GM21737 (cell line): ENCODE results near the gene MYOM3.
"Not testable (repeated sequence)": the region's sequence is repeated elsewhere in the genome, so short reads cannot be mapped to it uniquely, and the experiment has no call there.

Source experiments
- ATAC-seq: cut with Tn5 transposase; IDR thresholded peaks from one replicate; pipeline ENCODE4 v1.9.1; 2021; ENCODE audit warnings: mild to moderate bottlenecking, moderate library complexity; ENCODE audit not compliant: unreplicated experiment

The MYOM3 gene

DNA sequence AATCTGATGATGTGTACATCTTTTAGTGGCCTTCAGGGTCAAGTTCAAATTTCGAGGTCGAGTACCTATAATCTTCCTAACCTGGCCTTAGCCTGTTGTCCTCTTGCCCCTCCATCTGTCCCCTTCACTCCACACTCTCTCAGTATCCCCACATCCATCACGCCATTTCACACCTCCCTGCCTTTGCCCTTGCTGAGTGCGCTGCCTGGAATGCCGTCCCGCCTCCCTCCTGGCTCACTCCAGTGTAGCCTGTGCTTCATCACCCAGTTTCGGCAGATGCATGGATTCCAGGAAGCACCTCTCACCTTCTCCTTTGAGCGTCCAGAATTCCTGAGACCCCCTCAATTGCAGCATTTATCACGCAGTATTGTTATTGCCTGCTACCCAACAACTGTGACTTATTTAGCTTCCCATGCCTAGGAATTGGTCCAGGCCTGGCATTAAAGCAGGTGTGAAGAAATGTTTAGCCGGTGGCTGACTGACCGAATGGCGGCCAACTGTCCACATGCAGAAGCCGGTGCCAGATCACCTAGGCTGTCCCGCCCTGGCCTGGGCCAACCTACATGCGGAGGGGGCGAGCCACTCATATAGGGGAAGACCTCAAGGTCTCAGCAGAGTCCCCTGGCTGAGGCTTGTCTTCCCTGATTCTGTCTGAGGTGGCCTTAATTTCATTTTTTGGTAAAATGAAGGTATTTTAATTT, 34.5 kb downstream of the MYOM3 start:
- ATAC-seq = no peak

GRCh38 chr1:24075946-24076345, 36.0 kb downstream of the MYOM3 start:
- no peak for ATAC-seq

GRCh38 chr1:24075590-24075854, 36.4 kb downstream of the MYOM3 start:
- ATAC-seq = no peak

GRCh38 chr1:24074817-24075589, 36.9 kb downstream of the MYOM3 start:
- no peak for ATAC-seq

- no peak for ATAC-seq
Observed at GRCh38 chr1:24074196-24074595, 37.7 kb downstream of the MYOM3 start.

GRCh38 chr1:24071941-24072340, 40.0 kb downstream of the MYOM3 start:
- no peak for ATAC-seq

GRCh38 chr1:24070821-24071393, 41.0 kb downstream of the MYOM3 start:
- no peak for ATAC-seq

DNA sequence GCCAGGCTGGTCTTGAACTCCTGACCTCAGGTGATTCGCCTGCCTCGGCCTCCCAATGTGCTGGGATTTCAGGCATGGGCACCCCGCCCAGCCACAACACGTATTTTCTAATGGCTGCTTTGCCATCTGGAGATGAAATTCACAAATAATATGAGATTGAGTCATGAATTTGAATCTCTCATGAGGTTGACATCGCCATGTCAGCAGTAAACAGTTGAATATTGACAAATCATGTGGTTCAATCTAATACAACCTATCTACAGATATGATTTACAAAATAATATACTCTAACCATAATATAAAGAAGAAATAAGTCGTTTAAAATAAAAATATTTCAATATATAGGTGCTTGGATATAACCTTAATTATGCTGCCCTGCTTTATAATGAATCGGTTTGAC, 42.1 kb downstream of the MYOM3 start:
- no peak for ATAC-seq

DNA sequence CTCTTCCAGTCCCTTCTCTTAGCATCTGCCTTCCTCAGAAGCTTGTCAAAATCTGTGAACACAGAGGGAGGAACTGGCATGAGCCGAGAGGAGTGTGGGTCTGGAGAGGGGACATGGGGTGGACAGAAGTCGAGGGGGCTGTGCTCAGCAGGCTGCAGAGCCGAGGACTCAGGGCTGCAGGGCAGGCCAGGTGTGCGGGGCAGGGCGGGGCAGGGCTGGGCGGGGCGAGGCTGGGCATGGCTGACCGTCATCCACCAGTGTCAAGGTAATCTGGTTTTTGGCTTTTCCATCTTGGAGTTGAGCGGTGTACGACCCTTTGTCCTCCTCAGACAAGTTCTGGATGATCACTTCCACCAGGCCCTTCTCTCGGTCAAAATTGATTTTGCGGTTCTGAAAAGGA, 44.0 kb downstream of the MYOM3 start:
- ATAC-seq = no peak

GRCh38 chr1:24065304-24065703, 46.6 kb downstream of the MYOM3 start:
- no peak for ATAC-seq

DNA sequence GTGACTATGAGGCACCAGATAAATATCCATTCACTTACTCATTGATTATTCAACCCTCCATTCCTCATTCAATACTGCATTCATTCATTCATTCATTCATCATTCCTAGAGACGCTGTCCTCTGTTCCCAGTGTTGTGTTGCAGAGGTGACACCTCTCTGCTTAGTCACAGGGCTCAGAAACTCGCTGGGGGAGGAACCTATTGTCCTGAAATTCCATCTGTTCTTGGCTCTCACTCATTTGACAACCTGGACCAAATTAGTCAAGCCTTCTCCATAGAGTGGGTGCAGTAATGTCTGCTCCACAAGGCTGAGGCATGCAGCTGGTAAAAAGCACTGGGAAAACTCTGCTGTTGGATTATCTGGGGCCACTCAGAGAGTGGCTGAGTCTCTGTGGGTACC, 49.7 kb downstream of the MYOM3 start:
- ATAC-seq = no peak

DNA sequence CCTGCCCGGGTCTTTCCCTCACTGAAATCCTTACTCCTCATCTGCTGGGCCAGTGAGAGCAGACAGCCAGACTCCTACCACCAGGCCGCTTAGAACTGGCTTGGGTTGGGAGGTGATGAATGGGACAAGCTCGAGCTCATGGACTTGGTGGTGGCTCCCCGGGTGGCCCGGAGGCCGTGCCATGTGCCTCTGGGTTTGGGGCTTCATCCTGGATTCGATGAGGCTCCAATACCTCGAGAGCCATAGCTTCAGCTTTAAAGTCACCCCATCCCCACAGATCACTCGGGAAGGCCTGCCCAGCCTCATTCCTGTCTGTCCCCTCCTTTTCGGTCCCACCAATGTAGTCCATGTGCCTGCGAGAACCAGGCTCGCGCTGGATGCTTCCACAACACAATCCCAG, 51.5 kb downstream of the MYOM3 start:
- ATAC-seq = no peak

DNA sequence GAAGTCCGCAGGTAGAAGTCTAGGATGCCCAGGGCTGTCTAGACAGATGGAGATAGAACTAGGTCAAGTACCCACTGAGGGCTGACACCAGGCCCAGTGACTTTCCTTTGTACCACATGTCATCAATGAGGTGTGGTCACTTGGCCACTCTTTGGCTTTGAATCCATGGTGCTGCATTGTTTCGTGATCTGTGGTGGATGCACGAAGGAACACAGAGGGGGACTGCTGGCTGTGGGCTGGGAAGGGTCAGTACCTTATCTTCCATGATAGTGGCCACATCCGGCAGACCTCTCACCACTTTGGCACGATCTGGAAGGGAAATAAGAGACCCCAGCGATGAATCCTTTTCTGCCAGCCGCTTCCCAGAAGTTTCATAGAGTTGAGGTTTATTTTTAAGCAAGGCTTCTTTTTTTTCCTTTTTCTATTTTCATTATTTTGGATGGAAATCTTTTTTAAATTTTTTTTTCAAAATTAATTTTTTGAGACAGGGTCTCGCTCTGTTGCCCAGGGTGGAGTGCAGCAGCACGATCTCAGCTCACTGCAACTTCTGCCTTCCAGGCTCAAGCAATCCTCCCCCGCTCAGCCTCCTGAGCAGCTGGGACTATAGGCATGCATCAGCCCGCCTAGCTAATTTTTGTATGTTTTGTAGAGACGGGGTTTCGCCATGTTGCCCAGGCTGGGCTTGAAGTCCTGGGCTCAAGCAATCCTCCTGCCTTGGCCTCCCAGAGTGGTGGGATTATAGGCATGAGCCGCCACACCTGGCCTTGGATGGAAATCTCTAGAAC, 53.1 kb downstream of the MYOM3 start:
- ATAC-seq = no peak

DNA sequence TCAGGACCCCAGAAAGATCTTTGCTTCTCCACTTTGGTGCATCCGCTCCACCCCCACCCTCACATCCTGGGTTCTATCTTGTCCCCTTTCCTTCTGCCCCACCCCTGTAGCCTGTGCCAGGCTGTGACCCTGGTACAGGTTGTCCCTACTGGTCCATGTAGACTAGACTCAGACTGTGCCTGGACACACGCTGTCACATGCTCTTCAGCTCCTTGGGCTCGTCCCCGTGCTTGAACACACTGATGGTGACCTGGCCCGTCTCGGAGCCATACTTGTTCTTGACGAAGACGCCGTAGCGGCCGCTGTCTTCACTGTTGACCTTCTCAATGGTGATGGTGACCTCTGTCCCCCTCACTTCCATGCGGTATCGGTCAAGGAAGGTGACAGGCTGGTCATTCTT, 54.8 kb downstream of the MYOM3 start:
- no peak for ATAC-seq

GRCh38 chr1:24055681-24056080, 56.3 kb downstream of the MYOM3 start:
- no peak for ATAC-seq

GRCh38 chr1:24052220-24052619, 59.7 kb downstream of the MYOM3 start:
- no peak for ATAC-seq

DNA sequence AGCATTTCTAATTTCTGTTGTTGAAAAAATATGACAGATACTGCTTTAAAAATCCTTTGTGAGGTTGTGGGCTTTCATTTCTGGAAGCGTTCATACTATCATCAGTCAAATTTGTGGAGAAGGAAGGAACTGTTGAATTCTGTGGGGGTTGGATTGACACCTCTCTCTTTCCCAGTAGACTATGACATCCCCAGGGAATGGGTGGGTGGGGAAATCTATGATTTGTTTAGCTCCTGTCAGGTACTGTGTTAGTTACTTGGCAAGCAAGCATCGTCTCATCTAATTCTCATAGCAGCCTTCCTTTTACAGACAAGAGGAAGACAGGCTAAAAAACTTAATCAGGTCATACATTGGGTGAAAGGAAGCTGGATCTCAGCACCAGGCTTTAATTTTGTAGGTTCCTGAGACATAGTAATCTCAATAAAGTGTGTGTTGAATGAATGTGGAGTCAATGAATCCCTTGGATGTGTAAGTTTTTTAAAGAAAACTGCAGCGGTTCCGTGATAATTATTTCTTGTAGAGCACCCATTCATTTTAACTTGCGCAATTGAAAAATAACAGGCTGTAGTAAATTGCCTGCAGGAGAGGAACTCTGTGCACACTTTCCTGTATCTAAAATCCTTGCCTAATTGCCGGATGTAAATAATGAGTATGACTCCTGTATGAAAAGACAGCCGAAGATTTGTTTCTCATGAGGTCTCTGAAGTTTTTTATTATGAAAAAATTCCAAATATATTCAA, 60.6 kb downstream of the MYOM3 start:
- ATAC-seq = no peak

GRCh38 chr1:24049733-24050132, 62.2 kb downstream of the MYOM3 start:
- ATAC-seq = no peak

DNA sequence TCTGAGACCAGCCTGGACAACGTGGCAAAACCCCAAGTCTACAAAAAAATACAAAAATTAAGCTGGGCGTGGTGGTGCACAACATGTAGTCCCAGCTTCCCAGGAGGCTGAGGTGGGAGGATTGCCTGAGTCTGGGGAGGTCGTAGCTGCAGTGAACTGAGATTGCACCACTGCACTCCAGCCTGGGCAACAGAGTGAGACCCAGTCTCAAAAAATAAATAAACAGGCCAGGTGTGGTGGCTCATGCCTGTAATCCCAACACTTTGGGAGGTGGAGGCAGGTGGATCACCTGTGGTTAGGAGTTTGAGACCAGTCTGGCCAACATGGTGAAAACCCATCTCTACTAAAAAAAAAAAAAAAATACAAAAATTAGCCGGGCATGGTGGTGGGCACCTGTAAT, 63.0 kb downstream of the MYOM3 start:
- ATAC-seq = not testable (repeated sequence)

- ATAC-seq = no peak
Observed at GRCh38 chr1:24048205-24048869, 63.6 kb downstream of the MYOM3 start.

GRCh38 chr1:24047110-24047477, 64.8 kb downstream of the MYOM3 start:
- ATAC-seq = no peak
